Colonic mucosa (tissue), 4 donors: ENCODE results near the gene TRPM2. TPM values are rescaled to one million over a fixed set of nuclear protein-coding genes. Genes with fewer than 3 reads are reported as not detected.

Experiments used
- DNase-seq: peaks from one replicate; pipeline ENCODE4 v3.0.0-alpha.2; 2020
- H3K27ac ChIP-seq: fragments of 200-600 bp; one replicate; pipeline ENCODE4 v1.8.0; 2021
- H3K27me3 ChIP-seq: fragments of 200-600 bp; one replicate; pipeline ENCODE4 v1.8.0; 2021
- H3K36me3 ChIP-seq: fragments of 200-600 bp; one replicate; pipeline ENCODE4 v1.8.0; 2021
- H3K4me1 ChIP-seq: fragments of 200-600 bp; one replicate; pipeline ENCODE4 v1.8.0; 2021; ENCODE audit warnings: mild to moderate bottlenecking
- H3K4me3 ChIP-seq: fragments of 200-600 bp; one replicate; pipeline ENCODE4 v1.8.0; 2021
- H3K9ac ChIP-seq, 2 donors: one replicate each; pipeline ENCODE4 v1.7.0; 2013; ENCODE audit warnings: control low read depth in 2 of 2, low read depth in 2 of 2, low read length in 2 of 2
- H3K9me3 ChIP-seq: fragments of 200-600 bp; one replicate; pipeline ENCODE4 v1.8.0; 2021
- intact Hi-C: fragments of 100-400 bp; cut with DNase I; formaldehyde crosslinking; loops from one replicate; pipeline ENCODE4 v1.14.1; 2022
- total RNA-seq, 2 donors: library from RNA; stranded (reverse); fragmentation: NEBNext Ultra II Directional in 1 of 2; extraction: Animal tissue kit (Norgen Biotek cat#: 25700) in 1 of 2; gene quantifications; one replicate each; pipeline ENCODE4 v1.2.1, GENCODE V29; 2021
- TF ChIP-seq, protein P1 (sequence below): fragments of 200-600 bp; IDR thresholded peaks from one replicate; pipeline ENCODE4 v1.8.0; 2022; ENCODE audit warnings: antibody characterized with exemption, mild to moderate bottlenecking
- donor health status: healthy.
- donor health status: DM: no; HTN: no; CAD: no.
- donor health status: DM: no; HTN: no; CAD: no.

TRPM2 gene
- total RNA-seq, 2 donors from 2014 or later, result 2.6 to 4.2 TPM

DNA sequence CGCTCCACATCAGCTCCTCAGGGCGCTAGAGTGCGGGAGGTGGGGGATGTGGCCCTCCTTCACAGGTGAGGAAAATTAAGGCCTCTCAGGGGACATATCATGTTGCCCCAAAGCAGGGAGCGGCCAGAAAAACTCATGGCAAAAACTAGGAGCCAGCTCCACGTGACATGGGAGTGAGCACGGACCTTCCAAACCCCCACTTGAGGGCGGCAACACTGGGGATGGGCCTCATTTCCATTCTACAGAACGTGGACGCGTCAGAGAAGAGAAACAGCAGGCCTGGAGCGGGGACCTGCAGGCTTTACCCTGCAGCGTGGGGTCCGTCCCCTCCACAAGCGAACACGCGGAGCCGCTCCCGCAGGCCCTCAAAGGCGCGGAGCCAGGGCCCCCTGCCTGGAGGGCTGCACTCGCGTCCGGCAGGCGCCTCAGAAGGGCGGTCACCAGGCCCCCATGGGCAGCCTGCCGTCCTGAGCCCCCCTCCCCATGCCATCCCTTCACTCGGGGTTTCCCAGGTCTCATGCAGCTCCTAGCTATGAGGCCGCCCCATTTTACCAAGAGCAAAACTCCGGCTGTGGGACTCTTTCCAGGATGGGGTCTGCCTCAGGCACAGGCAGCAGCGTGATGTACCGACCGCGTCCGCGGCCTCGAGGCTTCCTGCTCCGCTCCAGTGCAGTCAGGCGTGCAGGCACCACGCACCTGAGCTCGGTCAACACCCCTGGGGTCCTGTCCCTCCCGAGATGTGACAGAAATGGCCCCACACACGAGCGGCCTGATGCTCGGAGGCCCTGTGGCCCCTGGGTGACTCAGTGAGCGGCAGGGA lies 19.7 kb upstream of the TRPM2 start:
- no peaks in the 10 kb centered on the region for H3K4me1 ChIP-seq
- H3K9ac ChIP-seq, result no peak overlapping the region
- intact Hi-C loops, result no loop called here
- H3K9me3 ChIP-seq, result no peaks in the 10 kb centered on the region
- H3K36me3 ChIP-seq, result no peaks in the 10 kb centered on the region
- no peak overlapping the region for H3K4me3 ChIP-seq
- TF ChIP-seq, protein P1, sequence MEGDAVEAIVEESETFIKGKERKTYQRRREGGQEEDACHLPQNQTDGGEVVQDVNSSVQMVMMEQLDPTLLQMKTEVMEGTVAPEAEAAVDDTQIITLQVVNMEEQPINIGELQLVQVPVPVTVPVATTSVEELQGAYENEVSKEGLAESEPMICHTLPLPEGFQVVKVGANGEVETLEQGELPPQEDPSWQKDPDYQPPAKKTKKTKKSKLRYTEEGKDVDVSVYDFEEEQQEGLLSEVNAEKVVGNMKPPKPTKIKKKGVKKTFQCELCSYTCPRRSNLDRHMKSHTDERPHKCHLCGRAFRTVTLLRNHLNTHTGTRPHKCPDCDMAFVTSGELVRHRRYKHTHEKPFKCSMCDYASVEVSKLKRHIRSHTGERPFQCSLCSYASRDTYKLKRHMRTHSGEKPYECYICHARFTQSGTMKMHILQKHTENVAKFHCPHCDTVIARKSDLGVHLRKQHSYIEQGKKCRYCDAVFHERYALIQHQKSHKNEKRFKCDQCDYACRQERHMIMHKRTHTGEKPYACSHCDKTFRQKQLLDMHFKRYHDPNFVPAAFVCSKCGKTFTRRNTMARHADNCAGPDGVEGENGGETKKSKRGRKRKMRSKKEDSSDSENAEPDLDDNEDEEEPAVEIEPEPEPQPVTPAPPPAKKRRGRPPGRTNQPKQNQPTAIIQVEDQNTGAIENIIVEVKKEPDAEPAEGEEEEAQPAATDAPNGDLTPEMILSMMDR, result no peak
- no peak for DNase-seq
- H3K27me3 ChIP-seq, result no peaks in the 10 kb centered on the region
- H3K27ac ChIP-seq, result no peak overlapping the region

DNA sequence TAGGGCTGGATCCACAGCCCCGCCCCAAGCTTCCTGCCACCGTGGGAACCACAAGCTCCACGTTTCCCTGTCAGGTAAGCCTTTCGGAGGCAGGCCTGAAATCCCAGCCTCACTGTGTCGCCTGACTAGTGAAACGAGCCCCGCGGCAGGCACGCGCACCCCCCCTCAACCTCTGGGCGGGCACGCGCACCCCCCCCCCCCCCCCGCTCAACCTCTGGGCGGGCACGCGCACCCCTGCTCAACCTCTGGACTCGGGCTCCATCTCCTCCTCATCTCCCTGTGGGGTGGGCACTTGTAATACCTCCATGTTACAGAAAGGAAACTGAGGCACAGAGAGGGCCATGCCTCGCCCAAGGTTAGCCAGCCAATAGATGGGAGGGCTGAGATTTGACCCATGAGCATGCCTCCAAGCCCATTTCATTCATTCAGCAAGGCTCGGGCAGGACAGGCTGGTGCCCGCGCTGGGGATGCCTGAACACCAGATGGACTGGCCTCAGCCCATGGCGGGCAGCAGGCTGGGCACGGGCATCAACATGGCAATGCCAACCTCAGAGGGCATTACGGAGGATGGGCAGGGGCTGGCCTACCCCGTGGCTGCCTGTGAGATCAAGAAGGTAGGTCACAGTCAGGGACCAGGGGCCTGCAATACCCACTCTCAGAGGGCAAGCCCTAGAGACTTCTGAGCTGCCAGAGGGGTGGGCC lies 18.9 kb upstream of the TRPM2 start:
- Histone ChIP-seq H3K27ac (no peak overlapping the region), H3K36me3 (no peaks in the 10 kb centered on the region), H3K27me3 (no peaks in the 10 kb centered on the region), H3K4me1 (no peaks in the 10 kb centered on the region), H3K9ac (no peak overlapping the region), H3K9me3 (no peaks in the 10 kb centered on the region), H3K4me3 (no peak overlapping the region)
- no peak for DNase-seq
- TF ChIP-seq, protein P1, result no peak
- intact Hi-C loops, result no loop called here

DNA sequence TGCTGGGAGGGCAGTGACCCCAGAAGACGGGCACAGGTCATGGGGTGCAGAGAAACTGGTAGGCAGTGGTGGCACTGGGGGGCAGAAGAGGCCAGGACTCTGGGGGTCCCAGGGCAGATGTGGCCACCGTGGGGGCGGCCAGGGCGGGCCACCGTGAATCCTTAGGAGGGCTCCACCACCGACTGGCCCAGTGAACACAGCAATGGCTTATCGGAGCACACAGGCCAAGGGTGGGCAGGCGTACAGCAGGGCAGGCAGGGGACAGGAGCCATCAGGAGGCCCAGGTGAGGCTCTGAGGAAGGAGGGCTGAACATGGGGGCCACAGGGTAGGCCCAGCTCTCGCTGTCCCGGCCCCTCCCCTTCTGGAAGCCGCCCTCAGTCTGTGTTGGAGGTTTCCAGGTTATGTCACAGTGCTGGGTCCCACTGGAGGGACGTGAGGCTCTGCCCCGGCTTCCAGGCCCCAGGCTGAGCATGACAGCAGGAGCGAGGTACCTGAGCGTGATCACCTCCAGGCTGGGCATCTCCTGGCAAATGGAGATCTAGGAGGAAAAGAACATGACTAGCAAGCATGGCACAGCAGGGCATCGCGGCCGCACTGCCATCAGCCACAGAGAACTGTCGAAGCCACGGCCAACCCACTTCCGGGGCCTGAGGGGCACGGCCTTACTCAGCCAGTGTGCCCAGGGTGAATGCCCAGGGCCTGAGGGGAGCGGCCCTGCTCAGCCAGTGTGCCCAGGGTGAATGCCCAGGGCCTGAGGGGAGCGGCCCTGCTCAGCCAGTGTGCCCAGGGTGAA lies 18.0 kb upstream of the TRPM2 start:
- Histone ChIP-seq H3K4me1 (no peaks in the 10 kb centered on the region), H3K9ac (no peak overlapping the region), H3K36me3 (no peaks in the 10 kb centered on the region), H3K9me3 (no peaks in the 10 kb centered on the region), H3K27me3 (no peaks in the 10 kb centered on the region), H3K4me3 (no peak overlapping the region), H3K27ac (no peak overlapping the region)
- TF ChIP-seq, protein P1, result no peak
- intact Hi-C loops, result no loop called here
- DNase-seq, result no peak

DNA sequence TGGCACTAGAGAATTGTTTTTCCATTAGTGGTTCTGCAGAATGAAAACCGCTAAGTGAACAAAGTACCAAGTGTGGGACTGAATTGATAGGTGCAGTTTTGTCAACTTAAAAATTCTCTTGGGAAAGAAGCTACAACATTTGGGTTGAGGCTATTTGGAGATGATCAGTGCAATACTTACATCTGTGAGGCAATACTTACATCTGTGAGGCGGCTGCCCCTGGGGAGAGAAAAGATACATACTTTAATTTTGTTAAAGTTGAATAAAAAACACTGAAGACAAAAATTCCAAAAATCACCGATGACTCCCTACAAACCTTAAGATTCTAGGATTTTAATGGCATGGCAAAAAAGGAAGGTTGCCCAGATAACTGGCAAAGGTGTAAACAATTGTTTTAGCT lies 16.0 kb upstream of the TRPM2 start:
- Histone ChIP-seq H3K9me3 (no peaks in the 10 kb centered on the region), H3K4me3 (no peak overlapping the region), H3K27me3 (no peaks in the 10 kb centered on the region), H3K4me1 (no peaks in the 10 kb centered on the region), H3K36me3 (no peaks in the 10 kb centered on the region), H3K9ac (no peak overlapping the region), H3K27ac (no peak overlapping the region)
- DNase-seq, result no peak
- TF ChIP-seq, protein P1, result no peak
- intact Hi-C loops, result no loop called here
